HCT116 (cell line): ENCODE data around the gene SLC25A45.

Experiments
- CTCF ChIP-seq, 3 experiments: fragments of 200-600 bp in 1 of 3; sonication (generic) in 1 of 3; IDR thresholded peaks in 2 of 3; conservative IDR thresholded peaks in 1 of 3; 2 replicates each; pipeline ENCODE4 v1.5.1; 2012 to 2017; ENCODE audit warnings: low read depth in 2 of 3, low read length in 2 of 3, antibody characterized with exemption in 1 of 3, borderline replicate concordance in 1 of 3, control low read depth in 1 of 3, mild to moderate bottlenecking in 1 of 3, mixed read lengths in 1 of 3, mixed run types in 1 of 3, moderate library complexity in 1 of 3; ENCODE audit not compliant: insufficient read depth in 1 of 3
- EZH2 ChIP-seq: fragments of 200-600 bp; sonication (generic); IDR thresholded peaks from 2 replicates; pipeline ENCODE4 v1.6.1; 2017; ENCODE audit warnings: antibody characterized with exemption, mixed run types
- POLR2A ChIP-seq: IDR thresholded peaks from 2 replicates; pipeline ENCODE4 v1.7.0; 2011; ENCODE audit warnings: borderline replicate concordance; ENCODE audit not compliant: insufficient read depth, insufficient read length; ENCODE audit errors: extremely low read depth
- RAD21 ChIP-seq: IDR thresholded peaks from 2 replicates; pipeline ENCODE4 v1.6.1; 2012; ENCODE audit warnings: low read depth, mild to moderate bottlenecking
- ZNF274 ChIP-seq: fragments of 200-500 bp; sonication (Bioruptor generic); IDR thresholded peaks from 2 replicates; pipeline ENCODE4 v1.6.1; 2014; ENCODE audit warnings: mild to moderate bottlenecking, low read depth, low read length, inconsistent platforms

GRCh38 chr11:65390996-65391395, 8.6 kb upstream of the SLC25A45 start:
- no peak for TF ChIP-seq CTCF (IDR thresholded peaks at IDR 0.05 in 2 of 3, conservative IDR thresholded peaks at IDR 0.05 in 1 of 3; ENCODE audit: borderline replicate concordance in 1 of 3, insufficient read depth in 1 of 3, low read depth in 2 of 3, low read length in 2 of 3)
- no peak for TF ChIP-seq POLR2A
- no peak for TF ChIP-seq ZNF274
- TF ChIP-seq RAD21: no peak
- TF ChIP-seq EZH2: no peak
